HK-2 (cell line): Measurements from ENCODE around the gene CNKSR3.
"Not testable (repeated sequence)": the region's sequence is repeated elsewhere in the genome, so short reads cannot be mapped to it uniquely, and the experiment has no call there.

Source experiments
- DNase-seq: peaks from one replicate; pipeline ENCODE4 v3.0.0-alpha.2; 2018; ENCODE audit not compliant: unreplicated experiment

CNKSR3 gene

DNA sequence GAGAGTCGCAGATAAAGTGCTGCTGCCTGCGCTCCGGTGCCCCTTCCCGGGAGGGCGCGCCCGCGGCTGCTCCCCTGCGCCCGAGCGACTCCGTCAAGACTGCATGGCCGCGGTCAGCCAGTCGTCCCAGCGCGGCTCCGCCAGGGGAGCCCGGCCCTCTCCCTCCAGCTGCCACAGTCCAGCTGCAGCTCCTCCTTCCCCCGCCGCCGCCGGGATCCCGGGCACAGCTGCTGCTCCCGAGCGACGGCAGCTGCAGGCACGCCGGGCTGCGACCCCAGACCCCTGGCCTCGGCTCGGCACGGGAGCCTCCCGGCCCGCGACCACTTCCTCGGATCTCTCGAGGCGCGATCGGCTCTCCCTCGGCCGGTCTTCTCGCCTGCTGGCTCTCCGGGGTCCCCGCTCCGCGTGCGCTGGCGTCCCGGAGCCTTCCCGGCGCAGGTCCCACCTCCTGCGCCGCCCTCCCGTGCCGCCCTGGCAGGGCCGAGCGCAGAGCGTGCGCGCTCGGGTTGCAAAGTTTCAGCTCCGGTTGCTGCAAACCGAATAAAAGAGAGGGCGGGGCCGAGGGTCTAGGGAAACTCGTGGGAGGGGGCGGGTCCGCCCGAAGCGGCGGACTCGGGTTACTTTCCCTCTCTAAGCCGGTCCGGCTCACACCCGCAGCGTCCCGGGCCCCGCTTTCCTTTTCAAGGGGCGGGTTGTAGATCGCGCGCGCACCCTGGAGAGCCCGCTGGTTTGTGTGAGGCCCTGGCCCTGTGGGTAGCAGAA is at the start of gene CNKSR3:
TSS of gene CNKSR3 (minus strand) at position 542 of the 762 bp plus-strand sequence. CDS start 571 bp downstream, outside the sequence.
- peak; percentile 93 for DNase-seq

DNA sequence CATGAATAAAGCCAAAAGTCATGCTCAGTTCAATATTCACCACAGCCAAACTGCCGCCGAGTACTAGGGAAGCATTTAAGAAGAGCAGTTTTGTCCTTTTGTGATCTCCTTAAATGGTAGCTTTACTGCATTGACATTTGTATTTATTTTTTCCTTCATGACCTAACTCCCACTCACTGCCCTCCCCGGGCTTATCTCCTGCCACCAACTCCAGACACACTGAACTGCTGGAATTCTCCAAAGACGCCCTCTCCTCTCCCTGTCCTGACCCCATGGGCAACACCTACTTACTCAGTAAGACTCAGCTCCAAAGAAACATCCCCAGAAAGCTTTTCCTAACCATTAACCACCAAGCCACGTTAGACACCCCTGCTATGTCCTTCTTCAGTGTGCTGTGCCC is 48.5 kb upstream of the CNKSR3 start:
- DNase-seq = no peak

DNA sequence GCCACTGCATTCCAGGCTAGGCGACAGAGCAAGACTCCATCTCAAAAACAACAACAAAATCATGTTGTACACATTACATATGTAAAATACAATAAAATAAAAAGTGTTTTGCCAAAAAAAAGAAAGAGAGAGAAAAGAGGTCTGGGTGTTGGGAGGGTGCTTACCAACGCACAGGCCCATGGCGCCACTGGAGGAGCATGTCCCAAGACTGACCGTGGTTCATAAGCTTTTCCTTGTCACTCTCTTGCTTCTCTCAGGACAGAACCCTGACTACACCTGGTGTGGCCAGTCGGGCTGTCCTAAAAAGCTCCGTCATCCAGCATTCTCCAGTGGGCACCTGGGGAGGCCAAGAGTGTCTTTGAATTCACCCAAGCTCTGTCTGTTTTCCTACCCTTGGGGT is 48.0 kb upstream of the CNKSR3 start:
- DNase-seq = no peak

DNA sequence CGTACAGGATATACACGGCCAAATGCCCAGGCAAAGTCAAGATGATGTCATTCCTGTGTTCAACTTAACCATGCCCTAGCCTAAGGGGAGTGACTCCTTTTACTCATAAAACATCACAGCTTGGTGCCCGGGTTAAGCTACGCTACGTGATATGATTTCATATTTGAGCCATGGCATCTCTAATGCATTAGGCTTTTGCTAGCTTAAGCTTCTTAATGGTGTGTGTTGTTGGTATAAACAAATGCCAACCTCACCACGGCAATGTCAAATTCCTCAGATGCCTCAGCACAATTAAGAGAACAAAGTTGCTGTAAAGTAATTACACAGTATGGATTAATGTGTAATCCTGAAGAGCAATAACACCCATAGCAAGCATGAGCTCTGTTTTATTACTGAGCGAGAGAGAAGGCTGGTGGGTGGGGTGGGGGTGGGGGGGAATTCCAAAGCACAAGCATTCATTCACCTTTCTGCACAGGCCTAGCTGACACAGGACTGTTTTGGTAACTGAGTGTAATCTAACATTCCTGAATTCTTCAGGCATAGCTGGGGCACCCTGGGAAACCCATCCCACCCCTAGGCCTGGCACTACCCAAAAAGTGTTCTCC is 44.7 kb upstream of the CNKSR3 start:
- DNase-seq = peak; percentile 5

DNA sequence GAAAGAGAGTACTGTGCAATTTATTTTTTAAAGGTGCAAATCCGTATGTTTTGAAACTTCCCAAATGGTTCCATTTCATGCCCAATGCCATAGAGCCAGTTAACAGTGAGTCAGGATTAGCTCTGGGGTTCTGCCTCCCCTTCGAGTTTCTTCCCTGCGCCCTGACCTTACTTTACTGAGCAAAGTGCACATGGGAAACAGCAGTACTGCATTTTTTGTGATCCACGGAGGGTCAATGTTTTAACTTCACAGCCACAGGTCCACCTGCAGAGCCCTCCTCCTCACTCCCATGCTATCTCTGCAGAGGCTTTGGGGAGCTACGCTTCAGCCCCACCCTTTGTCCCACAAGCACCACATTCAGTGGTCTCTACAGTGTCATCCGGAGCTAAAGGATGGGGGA is 44.0 kb upstream of the CNKSR3 start:
- DNase-seq = no peak

DNA sequence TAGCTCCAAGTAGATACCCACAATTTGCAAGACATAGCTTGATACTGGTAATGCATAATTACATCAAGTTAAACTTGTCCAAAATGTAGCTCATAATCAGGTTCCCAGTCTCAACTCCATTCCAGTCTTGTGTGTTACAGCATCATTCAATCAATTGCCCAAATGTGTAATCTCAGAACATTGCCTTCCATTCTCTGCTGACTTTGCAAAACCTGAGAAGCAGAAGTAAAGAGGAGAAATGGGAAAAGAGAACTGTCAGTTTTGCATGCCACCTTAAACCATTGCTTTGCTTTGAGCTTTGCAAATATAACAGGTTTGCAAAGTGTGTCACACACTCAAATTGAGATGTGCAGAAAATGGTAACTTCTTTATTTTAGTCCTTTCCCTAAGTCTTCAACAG is 40.3 kb upstream of the CNKSR3 start:
- no peak for DNase-seq

DNA sequence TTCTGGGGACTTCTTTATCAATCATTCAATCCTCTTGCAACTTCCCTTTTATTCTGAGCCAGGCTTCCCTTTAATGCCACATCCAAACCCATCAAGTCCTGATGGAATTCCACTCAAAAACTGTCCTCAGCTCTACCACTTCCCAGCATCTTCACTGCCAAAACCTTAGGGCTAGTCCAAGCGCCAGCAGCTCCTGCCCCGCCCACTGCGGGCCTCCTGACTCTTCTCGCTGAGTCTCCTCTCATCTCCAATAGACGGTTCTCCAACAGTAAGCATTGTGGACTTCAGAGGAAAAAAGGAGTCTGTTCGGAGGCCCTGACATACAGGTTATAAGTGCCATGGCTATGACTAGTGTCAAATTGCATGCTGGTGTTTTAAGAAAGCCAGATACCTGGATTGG is 38.7 kb upstream of the CNKSR3 start:
- no peak for DNase-seq

DNA sequence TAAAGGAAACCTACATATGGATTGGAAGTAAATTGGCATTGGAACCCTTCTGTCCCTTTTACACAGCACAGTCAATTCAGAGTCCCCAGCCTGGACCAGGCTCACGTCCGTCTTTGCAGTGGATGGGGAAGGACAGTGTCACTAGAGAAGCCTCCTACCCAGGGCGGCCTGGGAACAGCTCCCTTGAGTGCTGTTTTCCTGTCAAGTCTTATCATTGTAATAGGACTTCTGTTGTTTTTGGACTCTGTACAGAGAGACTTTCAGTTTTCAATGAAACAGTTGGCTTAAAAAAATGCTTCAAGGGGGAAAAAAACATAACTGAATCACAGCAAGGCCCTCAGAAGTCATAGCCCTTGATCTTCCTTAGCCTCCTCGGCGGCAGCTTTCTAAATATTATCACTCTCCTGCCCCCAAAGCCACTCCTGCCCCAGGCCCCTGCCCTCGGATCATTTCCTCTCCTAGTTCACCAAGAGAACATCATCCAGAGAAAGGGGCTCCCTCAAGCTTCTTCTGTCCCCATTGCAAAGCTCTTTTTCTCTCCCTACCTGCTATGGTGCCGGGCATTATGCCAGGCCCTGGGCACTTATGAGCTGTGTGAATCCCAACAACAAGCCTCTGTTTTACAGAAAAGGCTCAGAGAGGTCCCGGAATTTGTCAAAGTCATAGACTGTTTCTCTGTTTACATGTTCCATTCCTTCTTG is 37.8 kb upstream of the CNKSR3 start:
- no peak for DNase-seq

DNA sequence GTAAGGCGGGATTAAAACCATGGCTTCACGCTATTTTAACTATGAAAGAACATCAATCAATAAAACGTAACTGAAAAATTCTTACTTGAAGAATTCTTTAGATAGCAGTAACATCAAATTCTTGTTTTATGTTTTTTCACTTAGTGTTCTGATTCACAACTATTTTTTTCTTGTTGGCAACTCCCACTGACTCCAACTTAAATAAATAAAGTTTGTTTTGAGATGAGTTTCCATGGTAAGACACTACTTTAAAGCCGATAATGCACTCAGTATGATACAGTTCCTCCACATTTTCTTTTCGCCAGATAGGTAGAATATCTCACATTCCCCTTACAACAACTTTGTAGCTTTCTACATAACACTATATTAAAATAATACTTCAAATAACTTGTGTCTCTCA is 33.1 kb upstream of the CNKSR3 start:
- no peak for DNase-seq

DNA sequence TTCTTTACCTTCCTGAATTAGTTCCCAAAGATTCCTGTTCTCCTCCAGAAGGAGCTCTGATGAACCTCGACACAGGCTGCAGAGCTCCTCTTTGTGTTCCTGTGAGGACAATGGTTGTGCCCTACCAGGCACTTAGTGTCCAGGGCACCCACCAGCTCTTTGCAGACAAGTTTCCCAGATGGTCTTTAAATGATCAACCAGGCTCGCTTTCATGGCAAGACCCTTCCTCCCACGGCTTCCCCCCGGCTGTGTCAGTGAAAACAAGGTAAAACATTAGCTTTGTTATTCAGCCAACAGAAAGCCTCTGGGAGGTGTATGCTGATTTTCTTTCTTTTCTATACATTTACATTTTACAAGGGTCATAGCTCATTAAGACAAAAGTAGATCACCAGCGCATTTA is 32.3 kb upstream of the CNKSR3 start:
- no peak for DNase-seq

DNA sequence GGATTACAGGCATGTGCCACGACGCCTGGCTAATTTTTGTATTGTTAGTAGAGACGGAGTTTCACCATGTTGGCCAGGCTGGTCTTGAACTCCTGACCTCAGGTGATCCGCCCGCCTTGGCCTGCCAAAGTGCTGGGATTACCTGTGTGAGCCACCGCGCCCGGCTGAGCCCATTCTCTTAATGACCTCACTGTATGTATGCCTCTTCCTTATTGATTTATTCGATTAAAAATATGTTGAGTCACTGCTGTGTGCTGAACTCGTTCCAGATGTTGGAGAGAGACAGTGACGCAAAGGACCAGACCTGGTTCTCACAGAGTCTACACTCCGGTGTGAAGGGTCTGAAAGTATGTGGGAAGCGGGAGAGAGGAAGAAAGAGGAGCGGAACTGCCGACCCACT is 31.4 kb upstream of the CNKSR3 start:
- DNase-seq = not testable (repeated sequence)

DNA sequence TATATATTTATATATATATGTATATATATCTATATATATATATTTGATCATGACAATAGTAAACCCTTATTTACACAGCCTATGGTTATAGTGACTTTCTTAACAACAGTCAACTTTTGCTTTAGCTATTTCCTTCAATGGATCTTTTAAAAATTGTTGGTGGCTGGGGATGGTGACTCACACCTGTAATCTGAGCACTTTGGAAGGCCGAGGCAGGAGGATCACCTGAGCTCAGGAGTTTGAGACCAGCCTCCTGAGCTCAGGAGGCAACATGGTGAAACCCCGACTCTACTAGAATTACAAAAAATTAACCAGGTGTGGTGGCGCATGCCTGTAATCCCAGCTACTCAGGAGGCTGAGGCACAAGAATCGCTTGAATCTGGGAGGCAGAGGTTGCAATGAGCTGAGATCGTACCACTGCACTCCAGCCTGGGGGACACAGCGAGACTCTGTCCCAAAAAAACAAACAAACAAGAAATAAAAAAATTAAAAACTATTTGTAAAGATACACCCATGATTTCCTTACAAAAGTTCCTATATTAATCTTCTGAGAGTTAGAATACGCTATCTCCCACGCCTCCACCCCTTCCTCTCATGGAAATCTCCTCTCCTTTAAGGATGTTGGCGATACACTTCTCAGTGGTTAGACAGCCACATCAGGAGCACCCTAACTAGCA is 29.2 kb upstream of the CNKSR3 start:
- no peak for DNase-seq

DNA sequence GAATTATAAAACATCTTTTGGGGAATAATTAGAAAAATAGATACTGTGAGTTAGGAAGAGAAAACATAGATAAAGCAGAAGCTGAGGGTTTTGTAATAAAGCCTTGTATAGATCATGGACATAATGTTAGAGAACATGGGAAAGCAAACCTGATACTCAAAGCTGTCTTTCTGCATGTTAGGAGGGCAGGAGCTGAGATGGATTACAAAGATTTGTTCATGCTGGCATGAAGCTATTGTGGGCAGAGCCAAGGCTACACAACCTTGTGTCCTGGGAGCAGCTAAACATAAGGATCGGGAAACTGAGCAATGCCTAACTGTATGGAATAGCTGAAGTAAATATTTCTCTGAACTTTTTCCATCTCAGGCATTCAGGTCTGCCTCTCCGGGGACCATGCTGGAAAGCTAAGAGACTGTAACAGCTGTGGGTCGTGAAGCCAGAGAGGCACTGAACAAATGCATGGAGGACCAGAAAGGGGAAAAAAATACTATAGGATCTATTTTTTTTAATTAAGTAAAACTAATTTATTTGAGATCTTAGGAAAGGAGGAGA is 28.2 kb upstream of the CNKSR3 start:
- no peak for DNase-seq

DNA sequence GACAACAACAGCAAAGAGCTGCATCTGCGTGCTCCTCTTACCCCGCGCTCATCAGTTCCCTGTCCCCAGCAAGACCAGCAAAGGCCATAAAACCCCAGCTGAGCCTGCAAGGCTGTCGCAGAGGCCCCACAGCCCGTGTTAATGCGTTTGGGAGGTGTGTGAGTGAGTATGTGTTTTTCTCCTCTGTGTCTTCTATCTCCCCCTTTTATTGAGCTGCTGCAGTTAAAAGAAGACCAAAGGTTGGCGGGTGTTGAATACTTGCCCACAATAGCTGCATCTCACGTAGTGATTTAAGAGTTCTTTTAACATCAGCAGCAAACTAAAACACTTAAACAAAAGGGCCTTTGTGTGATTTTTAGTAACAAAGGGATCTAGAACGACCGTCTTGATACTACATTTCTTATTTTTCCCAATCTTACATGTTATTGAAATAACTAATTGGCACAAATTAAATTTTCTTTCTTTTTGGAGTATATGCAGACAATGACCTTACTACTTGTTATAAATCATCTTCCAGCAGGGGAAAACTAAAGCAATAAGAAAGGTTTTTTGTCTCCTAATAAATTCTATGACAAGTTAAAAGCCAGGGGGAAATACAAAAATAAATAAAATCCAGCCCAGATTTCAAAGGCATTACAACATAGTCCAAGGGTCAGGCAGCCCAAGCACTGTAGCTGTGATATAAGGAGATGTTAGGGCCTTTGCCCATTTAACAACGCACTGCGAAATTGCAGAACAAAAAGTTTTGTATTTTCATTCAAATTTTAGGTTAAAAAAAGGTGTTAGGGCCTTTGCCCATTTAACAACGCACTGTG is 27.2 kb upstream of the CNKSR3 start:
- no peak for DNase-seq

DNA sequence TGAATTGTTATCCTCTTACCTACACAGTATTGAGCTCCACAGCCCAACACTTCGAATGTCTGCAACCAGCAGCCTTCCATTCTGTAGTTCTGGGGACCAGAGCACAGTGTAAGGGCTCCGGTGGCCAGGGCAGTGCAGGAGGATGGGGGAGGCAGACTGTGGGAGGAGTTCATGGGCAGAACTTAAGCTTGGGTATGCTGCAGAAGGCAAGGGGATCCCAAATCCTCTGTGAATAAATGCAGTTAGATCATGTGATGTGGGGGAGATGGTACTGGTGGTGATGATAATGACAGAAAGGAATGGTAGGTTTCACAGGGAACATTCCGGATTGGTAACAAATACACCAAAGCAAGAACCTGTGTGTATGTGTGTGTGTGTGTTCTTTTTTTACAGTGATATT is 26.5 kb upstream of the CNKSR3 start:
- no peak for DNase-seq

DNA sequence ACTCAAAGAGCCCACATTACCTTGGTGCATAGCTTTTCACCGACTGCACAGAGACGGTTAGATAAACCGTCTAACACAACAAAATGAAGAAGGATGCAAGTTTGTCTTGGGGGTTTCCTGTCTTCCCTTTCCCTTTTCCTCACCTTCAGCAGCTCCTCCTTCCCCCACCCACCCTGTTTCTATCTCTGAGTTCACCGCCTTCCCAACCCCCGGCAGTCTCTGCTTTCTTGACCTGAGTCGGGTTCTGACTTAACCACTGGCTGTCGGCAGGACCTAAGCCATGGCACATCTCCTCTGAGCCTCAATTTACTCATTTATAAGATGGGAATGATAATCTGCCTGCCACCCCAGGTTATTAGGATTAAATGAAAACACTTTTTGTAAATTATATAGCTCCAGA is 25.8 kb upstream of the CNKSR3 start:
- no peak for DNase-seq

DNA sequence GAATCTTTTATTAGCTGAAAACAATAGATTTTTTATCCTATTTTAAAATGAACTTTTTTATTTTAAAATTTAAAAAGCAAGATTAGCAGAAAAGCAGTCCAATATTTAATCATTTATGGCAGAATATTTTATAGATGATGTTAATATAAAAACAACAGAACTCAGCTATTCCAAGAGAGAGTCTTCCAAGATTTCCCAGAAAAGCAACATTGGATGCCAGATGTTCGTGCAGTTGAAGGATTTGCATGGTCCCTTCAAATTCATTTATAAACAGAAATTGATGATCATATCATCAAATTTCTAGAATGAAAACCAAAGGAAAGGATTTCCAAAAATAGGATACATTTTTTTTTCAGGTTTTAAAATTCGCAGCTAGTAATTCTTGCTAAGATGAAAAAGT is 25.4 kb upstream of the CNKSR3 start:
- no peak for DNase-seq

DNA sequence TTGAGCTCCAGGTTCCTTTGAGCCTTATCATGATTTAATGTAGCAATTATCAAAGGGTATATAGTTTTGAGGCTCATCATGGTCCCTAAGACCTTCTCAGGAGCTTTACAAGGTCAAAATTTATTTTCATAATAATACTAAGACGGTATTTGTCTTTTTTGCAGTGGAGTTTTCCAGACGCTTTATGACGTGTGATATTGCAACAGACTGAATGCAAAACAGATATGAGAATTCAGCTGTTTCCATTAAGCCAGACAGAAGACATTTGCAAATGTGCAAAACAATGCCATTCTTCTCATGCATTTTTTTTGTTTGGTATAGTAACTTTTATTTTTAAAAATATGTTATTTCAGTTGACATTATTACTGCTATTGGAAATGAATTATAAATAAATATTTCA is 24.7 kb upstream of the CNKSR3 start:
- DNase-seq = no peak

DNA sequence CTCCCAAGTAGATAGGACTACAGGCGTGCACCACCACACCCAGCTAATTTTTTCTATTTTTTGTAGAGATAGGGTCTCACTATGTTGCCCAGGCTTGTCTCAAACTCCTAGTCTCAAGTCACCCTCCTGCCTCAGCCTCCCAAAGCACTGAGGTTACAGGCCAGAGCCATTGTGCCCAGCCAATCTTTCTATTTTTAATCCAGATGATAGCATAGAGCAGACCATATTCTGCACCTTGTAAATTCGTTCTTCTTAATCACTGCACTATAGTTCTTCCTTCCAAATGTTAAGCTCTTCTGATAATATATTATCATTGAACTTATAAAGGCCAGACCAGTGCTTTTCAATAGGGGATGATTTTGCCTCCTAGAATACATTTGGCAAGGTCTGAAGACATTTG is 24.0 kb upstream of the CNKSR3 start:
- DNase-seq = no peak

DNA sequence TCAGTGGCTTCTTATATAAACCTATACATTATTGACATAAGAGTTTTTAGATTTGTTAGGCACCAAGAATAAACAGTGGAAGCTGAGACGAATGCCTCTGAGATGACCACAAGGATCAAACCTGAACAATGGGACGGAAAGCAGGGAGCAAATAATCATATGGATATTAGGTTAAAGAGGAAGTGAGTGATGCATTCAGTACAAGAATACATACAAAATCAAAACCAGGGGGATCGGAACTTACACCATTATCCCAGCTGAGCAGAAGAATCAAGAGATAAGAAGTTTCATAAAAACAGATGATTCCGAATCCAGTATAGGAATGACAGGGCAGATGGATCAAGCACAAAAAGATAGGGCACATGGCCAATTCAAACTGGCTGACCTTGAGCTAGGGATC is 21.9 kb upstream of the CNKSR3 start:
- DNase-seq = no peak

DNA sequence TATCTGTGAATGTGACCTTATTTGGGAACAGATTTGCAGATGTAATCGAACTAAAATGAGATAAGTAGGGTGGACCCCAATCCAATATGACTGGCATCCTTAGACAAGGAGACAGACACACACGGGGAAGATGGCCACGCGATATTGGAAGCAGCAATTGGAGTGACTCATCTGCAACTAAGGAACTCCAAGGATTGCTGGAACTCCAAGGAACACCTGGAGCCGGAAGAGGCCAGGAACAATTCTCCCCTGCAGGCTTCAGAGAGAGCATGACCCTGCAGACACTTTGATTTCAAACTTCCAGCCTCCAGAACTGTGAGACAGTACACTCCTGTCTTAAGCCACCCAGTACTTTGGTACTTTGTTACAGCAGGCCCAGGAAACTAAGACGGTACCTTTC is 19.5 kb upstream of the CNKSR3 start:
- DNase-seq = no peak
